GM19372 (cell line): ENCODE results near the gene ZFP69.
"Not testable (repeated sequence)": the region's sequence is repeated elsewhere in the genome, so short reads cannot be mapped to it uniquely, and the experiment has no call there.

Experiments used
- ATAC-seq: cut with Tn5 transposase; IDR thresholded peaks from one replicate; pipeline ENCODE4 v1.9.1; 2021; ENCODE audit warnings: mild to moderate bottlenecking, low read depth, moderate library complexity; ENCODE audit not compliant: unreplicated experiment

ZFP69 gene

DNA sequence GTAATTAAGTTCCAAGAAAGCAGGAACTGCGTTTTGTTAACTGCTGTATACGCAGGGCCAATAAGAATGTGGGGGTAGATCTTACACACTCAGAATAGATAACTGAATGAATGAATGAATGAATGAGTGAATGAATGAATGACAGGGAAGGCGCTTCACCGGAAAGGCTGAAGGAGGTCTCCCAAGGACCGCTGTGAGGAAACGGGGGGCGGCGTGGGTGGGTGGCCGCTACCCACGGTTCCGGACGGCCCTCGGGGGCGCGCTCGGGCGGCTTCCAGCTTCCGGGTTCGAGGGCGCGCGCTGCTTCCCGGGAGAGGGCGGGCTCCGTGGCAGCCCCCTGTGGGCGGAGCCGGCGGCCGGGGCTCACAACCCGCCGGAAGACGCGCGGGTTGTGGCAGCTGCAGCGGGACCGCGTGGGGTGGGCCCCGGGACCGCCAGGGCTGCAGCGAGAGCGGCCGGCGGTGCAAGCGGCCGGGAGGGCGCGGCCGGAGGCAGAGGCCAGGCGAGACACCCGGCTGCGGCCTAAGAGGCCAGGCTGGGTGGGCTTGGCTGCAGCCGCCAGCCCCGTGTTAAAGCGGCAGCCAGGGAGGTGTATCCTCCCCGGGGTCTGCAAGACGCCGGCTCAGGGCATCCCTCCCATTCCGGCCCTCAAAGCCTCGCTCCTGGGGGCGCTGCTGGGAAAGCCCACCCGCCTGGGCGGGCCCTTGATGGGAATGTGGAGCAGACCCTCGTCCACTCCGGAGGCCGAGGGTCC is at the start of gene ZFP69:
Gene ZFP69, plus strand, starts transcription at position 367 of the 754 bp plus-strand sequence. CDS start 2,072 bp downstream, outside the sequence.
- ATAC-seq: no peak

- ATAC-seq: no peak
Measured at GRCh38 chr1:40431385-40431784, 45.7 kb upstream of the ZFP69 start.

DNA sequence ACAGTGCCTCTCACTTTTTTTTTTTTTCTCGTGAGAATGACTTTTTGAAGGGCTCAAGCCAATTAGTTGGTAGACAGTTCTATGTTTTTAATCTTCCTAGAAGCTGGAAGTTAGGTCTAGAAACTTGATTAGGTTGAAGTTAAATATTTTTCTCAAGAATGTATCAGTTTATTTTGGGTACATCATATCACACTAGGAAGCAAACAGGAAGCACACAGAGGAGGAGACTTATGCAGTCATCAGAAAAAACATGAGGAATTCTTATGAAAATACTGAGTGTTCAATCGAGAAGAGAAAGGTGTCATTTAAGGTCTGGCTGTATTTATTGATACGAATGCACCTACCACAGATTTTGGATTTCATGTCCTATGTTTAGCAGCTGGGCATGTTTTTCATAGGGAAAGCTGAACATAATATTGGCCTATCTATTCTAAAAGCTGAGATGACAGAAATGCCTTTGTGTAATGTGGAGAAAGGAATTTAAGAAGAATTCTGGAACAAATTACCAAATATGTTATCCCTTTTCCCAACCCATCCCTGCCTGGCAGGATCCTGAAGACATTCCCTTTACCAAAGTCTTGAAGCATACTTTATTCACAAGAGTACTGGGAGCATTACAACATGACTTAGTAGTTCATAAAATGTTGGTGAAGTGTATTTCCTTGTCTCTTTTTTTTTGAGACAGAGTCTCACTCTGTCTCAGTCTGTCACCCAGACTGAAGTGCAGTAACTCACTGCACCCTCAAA is 44.3 kb upstream of the ZFP69 start:
- ATAC-seq: no peak

DNA sequence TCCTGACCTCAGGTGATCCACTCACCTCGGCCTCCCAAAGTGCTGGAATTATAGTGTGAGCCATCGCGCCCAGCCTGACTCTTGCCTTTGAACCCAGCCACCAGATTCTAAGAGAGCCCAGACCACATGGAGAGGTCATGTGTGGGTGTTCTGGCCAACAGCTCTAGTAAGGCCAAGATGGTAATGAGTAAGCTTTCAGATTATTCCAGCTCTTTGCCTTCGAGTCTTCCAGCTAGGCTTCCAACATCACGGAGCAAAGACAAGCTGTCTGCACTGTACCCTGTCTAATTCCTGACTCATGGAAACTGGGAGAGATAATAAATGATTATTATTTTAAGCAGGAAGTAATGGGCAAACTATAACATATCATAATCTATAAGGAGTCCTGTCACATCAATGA is 41.6 kb upstream of the ZFP69 start:
- no peak for ATAC-seq

- ATAC-seq: no peak
Measured at GRCh38 chr1:40435876-40436275, 41.2 kb upstream of the ZFP69 start.

DNA sequence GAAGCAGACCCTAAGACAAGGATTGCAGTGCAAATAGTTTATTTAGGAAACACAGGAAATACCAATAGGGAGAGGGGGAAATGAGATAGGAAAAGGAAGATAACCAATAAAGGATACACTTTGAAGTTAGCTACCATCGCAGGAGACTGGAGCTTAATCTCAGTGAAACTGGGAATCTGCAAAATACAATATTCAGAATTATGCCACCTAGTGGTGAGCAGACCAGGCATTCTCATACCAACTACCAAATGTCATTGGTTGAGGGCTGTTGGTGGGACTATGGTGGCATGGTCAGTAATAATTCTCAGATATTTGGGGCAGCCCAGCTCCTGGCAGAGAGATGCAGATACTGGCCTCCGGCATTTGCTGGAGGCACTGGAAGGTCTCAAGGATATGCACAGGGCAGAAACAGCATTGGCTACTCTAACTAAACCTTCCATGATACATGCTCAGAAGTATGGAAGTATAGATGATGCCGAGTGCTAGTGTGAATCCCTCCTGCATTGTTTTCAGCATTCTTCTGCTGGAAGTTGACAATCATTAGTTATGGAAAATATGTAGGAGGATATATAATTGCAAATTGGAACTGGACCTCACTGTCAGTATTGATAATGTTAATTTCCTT is 38.6 kb upstream of the ZFP69 start:
- no peak for ATAC-seq

DNA sequence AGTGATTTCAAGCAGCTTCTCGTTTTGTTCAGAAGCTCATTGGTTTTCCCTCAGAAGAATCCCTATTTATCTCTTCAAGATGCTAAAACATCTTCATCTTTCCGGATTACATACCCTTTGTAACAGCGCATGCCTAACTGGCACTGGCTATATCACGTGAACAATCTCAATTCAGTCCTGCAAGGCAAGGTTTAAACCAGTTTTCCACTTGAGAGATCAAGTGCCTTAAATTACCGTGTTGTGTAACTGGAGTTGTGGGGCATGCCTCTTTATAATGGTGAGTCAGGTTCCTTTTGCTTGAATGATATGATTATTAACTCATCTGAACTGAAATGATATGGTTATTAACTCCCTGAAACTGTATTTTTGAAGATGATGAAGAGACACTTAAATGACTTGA is 37.8 kb upstream of the ZFP69 start:
- ATAC-seq: no peak

DNA sequence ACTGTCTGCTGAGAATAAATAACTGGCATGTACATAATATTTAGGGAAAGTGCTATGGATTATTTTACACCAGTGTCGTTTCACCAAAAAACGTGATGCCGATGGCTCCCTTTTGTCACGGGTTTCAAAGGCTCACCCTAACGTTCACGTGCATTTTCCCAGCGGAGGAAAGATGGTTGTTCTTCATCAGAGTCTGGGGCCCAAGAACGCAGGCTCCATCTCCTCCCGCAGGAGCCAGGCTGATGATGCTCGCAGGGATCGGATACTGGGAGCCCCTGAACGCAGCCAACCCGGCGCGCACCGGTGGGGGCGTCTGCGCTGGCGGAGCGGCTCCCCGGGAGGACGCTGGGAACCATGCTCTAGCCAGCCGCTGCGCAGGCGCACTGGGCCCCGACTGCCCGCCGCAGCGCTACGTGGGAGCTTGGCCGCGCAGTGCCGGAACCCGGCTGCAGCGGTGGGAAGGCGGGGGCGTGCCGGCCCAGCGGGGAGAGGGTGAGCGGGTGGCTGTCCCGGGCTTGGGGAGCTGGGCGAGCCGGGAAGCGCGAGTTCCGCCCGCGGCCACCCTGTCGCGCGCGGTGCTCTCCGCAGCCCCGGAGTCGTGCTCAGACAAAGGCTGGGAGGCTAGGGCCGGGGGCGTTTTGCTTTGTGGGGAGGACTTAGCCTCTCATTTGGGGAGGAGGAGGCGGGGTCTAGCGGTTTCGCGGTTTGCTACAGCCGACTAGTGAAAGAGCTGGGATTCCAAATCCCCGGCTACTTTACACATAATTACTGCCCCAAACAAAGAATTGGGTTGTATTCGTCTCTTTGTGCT is 27.2 kb upstream of the ZFP69 start, which contains the start of gene ZFP69B:
Gene ZFP69B, plus strand, starts transcription at position 793 of the 811 bp plus-strand sequence. CDS start 486 bp downstream, outside the sequence.
- ATAC-seq: peak; percentile 81

GRCh38 chr1:40450495-40451237 is 26.4 kb upstream of the ZFP69 start:
- ATAC-seq: peak; percentile 38

GRCh38 chr1:40451238-40451585 is 25.9 kb upstream of the ZFP69 start:
- ATAC-seq: no peak

DNA sequence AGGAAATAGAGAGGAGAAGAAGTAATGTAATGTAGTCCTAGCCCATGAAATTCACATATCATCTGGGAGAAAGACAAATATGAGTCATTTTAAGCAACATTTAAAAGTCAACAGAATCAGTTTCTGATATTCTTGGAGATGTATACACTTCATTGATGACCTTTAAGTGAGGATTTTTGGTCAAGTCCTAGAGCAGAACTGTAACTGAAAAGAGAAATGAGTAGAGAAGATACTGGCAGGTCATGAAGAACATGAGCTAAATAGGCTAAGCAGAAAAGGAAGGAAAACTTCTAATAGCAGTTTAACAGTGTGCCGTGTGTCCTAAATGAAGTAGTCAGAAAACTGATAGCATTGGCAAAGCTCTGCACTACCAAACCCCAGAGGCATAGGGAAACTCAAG is 22.2 kb upstream of the ZFP69 start:
- no peak for ATAC-seq

GRCh38 chr1:40462956-40463590 is 14.0 kb upstream of the ZFP69 start:
- ATAC-seq: no peak

GRCh38 chr1:40469327-40469726 is 7.8 kb upstream of the ZFP69 start:
- no peak for ATAC-seq

GRCh38 chr1:40475268-40475667 is 1.8 kb upstream of the ZFP69 start:
- ATAC-seq: no peak

GRCh38 chr1:40477678-40478053 is 576 bp downstream of the ZFP69 start:
- no peak for ATAC-seq

DNA sequence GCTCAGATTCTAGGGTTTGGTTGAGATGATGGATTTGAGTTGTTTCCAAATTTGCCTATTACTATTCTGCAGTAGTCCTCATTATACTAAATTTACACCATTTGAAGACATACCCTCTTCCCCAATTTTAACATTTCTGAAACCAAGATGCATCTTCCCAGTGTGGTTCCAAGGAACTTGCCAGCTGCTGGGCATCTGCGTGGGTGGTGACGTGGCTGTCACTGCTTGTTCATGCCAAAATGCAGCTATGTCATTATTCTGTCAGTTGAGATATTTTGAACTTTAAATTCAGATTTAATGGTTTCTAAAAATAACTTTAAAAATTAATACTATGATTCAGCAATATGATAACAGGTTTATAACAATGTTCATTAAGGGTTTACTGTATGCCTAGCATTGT is 1.2 kb downstream of the ZFP69 start:
- no peak for ATAC-seq

GRCh38 chr1:40479156-40479555 is 2.1 kb downstream of the ZFP69 start:
- ATAC-seq: no peak

DNA sequence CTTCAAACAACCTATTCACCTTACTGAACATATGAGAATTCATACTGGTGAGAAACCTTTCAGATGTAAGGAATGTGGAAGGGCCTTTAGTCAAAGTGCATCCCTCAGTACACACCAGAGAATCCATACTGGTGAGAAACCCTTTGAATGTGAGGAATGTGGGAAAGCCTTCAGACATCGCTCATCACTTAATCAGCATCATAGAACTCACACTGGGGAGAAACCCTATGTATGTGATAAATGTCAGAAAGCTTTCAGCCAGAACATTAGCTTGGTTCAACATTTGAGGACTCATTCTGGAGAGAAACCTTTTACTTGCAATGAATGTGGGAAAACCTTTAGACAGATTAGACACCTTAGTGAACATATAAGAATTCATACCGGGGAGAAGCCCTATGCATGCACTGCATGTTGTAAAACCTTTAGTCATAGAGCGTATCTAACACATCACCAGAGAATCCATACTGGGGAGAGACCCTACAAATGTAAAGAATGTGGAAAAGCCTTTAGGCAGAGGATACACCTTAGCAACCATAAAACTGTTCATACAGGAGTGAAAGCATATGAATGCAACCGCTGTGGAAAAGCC is 18.3 kb downstream of the ZFP69 start:
- no peak for ATAC-seq

GRCh38 chr1:40502651-40503050 is 25.6 kb downstream of the ZFP69 start:
- not testable (repeated sequence) for ATAC-seq
